ENCODE results near the gene SCYGR1. TPM values are rescaled to one million over a fixed set of nuclear protein-coding genes. Genes with fewer than 3 reads are reported as not detected.
A peak's percentile ranks its signal among the peaks of the same experiment; 100 is the strongest.

SCYGR1 gene
- total RNA-seq, 1 experiment from 2014 or later: not detected

GRCh38 chr2:227416701-227417100 is 29.0 kb upstream of the SCYGR1 start:
- ChIA-PET POLR2A (ENCODE audit: low non-redundant PET) (no interaction called here), CTCF (no interaction called here)
- intact Hi-C loops (cut with micrococcal nuclease; ENCODE audit: unreplicated experiment): no loop called here
- peaks cover 34% of the 10 kb centered on the region for H3K4me1 ChIP-seq (ENCODE audit: insufficient read depth, low read length, poor library complexity, severe bottlenecking)
- no peaks in the 10 kb centered on the region for H3K27me3 ChIP-seq (replicated peaks; ENCODE audit: insufficient read depth, low read depth, low read length, poor library complexity)
- no peak for DNase-seq (ENCODE audit: low spot score)
- TF ChIP-seq EZH2 (IDR thresholded peaks at IDR 0.05; ENCODE audit: borderline replicate concordance, low read depth, low read length, poor library complexity, severe bottlenecking): no peak
- TF ChIP-seq CTCF (conservative IDR thresholded peaks at IDR 0.05; ENCODE audit: low read depth, low read length): no peak
- H3K36me3 ChIP-seq (ENCODE audit: insufficient read depth, low read length, poor library complexity, severe bottlenecking): no peaks in the 10 kb centered on the region
- BruUV-seq (replicated peaks): no TSS peak
- H3K4me3 ChIP-seq (ENCODE audit: low read depth, low read length, poor library complexity, severe bottlenecking): no peak overlapping the region
- peak overlapping the region; percentile 65 for H3K27ac ChIP-seq (ENCODE audit: low read depth, low read length, poor library complexity, severe bottlenecking)
- H3K9me3 ChIP-seq (ENCODE audit: low read depth, low read length, poor library complexity, severe bottlenecking): no peaks in the 10 kb centered on the region

- POLR2A ChIA-PET (ENCODE audit: low non-redundant PET): interaction anchor here (0.9 kb wide), 1 partner anchor 20 kb away, joined by 19 read pairs; no protein-coding TSS in a partner anchor
- no peak for TF ChIP-seq CTCF (conservative IDR thresholded peaks at IDR 0.05; ENCODE audit: low read depth, low read length)
- TF ChIP-seq EZH2 (IDR thresholded peaks at IDR 0.05; ENCODE audit: borderline replicate concordance, low read depth, low read length, poor library complexity, severe bottlenecking): no peak
- intact Hi-C loops (cut with micrococcal nuclease; ENCODE audit: unreplicated experiment): no loop called here
Measured at GRCh38 chr2:227415538-227416424, 28.0 kb upstream of the SCYGR1 start.

GRCh38 chr2:227414846-227415245 is 27.1 kb upstream of the SCYGR1 start:
- TSS peak; percentile 90 for BruUV-seq (replicated peaks)
- CTCF ChIA-PET: interaction anchor here (1.0 to 2.0 kb wide), 2 partner anchors 9 to 352 kb away, joined by 3 to 8 read pairs; no protein-coding TSS in a partner anchor

More at GRCh38 chr2:227415538-227416424, 28.0 kb upstream of the SCYGR1 start:
- peak; percentile 92 for DNase-seq (ENCODE audit: low spot score)
- Histone ChIP-seq H3K4me3 (ENCODE audit: low read depth, low read length, poor library complexity, severe bottlenecking) (no peak overlapping the region), H3K27me3 (replicated peaks; ENCODE audit: insufficient read depth, low read depth, low read length, poor library complexity) (no peaks in the 10 kb centered on the region), H3K27ac (ENCODE audit: low read depth, low read length, poor library complexity, severe bottlenecking) (peak overlapping the region; percentile 65), H3K9me3 (ENCODE audit: low read depth, low read length, poor library complexity, severe bottlenecking) (no peaks in the 10 kb centered on the region), H3K36me3 (ENCODE audit: insufficient read depth, low read length, poor library complexity, severe bottlenecking) (no peaks in the 10 kb centered on the region), H3K4me1 (ENCODE audit: insufficient read depth, low read length, poor library complexity, severe bottlenecking) (peaks cover 41% of the 10 kb centered on the region)
- CTCF ChIA-PET: interaction anchor here (0.5 to 2.0 kb wide), 5 partner anchors 10 to 351 kb away, joined by 3 to 9 read pairs (median 8); no protein-coding TSS in a partner anchor
- BruUV-seq (replicated peaks): no TSS peak

More at GRCh38 chr2:227414846-227415245, 27.1 kb upstream of the SCYGR1 start:
- Histone ChIP-seq H3K9me3 (ENCODE audit: low read depth, low read length, poor library complexity, severe bottlenecking) (no peaks in the 10 kb centered on the region), H3K27me3 (replicated peaks; ENCODE audit: insufficient read depth, low read depth, low read length, poor library complexity) (no peaks in the 10 kb centered on the region), H3K4me3 (ENCODE audit: low read depth, low read length, poor library complexity, severe bottlenecking) (no peak overlapping the region), H3K4me1 (ENCODE audit: insufficient read depth, low read length, poor library complexity, severe bottlenecking) (peaks cover 42% of the 10 kb centered on the region), H3K36me3 (ENCODE audit: insufficient read depth, low read length, poor library complexity, severe bottlenecking) (no peaks in the 10 kb centered on the region), H3K27ac (ENCODE audit: low read depth, low read length, poor library complexity, severe bottlenecking) (peak overlapping the region; percentile 65)
- intact Hi-C loops (cut with micrococcal nuclease; ENCODE audit: unreplicated experiment): no loop called here
- no peak for TF ChIP-seq EZH2 (IDR thresholded peaks at IDR 0.05; ENCODE audit: borderline replicate concordance, low read depth, low read length, poor library complexity, severe bottlenecking)
- no peak for TF ChIP-seq CTCF (conservative IDR thresholded peaks at IDR 0.05; ENCODE audit: low read depth, low read length)
- DNase-seq (ENCODE audit: low spot score): no peak
- POLR2A ChIA-PET (ENCODE audit: low non-redundant PET): interaction anchor here (0.9 kb wide), 1 partner anchor 19 kb away, joined by 19 read pairs; no protein-coding TSS in a partner anchor

All from A673 (cell line).